Esophagus muscularis mucosa (tissue), 3 donors: ENCODE results near the gene LRFN2.

Experiments
- POLR2A ChIP-seq: fragments of 450-650 bp; IDR thresholded peaks from one replicate; pipeline ENCODE4 v1.6.1; 2017; ENCODE audit warnings: antibody characterized with exemption, moderate library complexity, mild to moderate bottlenecking, low read depth
- TF ChIP-seq, protein P1 (sequence below), 3 experiments: fragments of 200-600 bp in 2 of 3; fragments of 450-650 bp in 1 of 3; sonication (generic) in 2 of 3; IDR thresholded peaks; one replicate each; pipeline ENCODE4 v1.5.1; 2017 to 2019; ENCODE audit warnings: antibody characterized with exemption in 3 of 3, mild to moderate bottlenecking in 2 of 3, moderate library complexity in 1 of 3

DNA sequence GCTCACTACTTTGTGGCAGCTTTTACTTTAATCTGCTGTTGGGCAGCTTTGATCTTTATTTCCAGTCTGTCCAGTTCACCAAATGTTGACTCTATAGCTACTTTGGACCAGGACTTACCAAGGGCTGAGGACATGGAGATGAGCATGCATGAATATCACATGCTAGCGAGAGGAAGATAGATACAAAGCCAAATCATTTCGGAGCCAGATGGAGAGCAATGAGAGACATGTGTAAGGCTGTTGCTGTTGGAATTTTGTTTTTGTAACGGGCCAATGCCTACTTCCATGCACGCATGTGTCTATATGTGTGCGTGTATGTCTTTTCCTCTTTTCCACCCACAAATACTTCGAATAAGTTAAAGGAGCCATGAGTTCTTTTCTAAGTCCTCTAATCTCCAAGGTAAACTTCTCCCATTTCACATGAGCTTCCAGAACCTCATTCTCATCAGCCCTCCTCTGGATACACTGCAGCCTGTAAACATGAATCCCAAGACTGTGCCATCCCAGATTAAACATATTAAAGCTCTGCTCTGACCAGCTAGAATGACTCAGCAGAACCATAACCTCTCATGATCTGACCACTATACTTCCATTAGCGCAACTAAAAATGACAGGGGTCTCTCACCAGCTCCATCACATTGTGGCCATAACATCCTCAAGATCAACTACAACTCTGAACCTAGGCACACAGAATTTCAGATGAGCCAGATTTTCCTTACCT, 160.7 kb downstream of the LRFN2 start:
- TF ChIP-seq, protein P1, sequence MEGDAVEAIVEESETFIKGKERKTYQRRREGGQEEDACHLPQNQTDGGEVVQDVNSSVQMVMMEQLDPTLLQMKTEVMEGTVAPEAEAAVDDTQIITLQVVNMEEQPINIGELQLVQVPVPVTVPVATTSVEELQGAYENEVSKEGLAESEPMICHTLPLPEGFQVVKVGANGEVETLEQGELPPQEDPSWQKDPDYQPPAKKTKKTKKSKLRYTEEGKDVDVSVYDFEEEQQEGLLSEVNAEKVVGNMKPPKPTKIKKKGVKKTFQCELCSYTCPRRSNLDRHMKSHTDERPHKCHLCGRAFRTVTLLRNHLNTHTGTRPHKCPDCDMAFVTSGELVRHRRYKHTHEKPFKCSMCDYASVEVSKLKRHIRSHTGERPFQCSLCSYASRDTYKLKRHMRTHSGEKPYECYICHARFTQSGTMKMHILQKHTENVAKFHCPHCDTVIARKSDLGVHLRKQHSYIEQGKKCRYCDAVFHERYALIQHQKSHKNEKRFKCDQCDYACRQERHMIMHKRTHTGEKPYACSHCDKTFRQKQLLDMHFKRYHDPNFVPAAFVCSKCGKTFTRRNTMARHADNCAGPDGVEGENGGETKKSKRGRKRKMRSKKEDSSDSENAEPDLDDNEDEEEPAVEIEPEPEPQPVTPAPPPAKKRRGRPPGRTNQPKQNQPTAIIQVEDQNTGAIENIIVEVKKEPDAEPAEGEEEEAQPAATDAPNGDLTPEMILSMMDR (IDR thresholded peaks at IDR 0.05) = no peak
- TF ChIP-seq POLR2A = no peak
